HUES48 (cell line): ENCODE measurements around the gene LFNG.

Source experiments
- H3K27ac ChIP-seq: one replicate; pipeline ENCODE4 v1.7.0; 2013; ENCODE audit warnings: low read depth, low read length, inconsistent platforms
- H3K27me3 ChIP-seq: 2 replicates; pipeline ENCODE4 v1.6.1; 2013; ENCODE audit warnings: mild to moderate bottlenecking, low read length; ENCODE audit not compliant: control insufficient read depth, insufficient read depth
- H3K36me3 ChIP-seq: 2 replicates; pipeline ENCODE4 v1.6.1; 2013; ENCODE audit warnings: low read length; ENCODE audit not compliant: control insufficient read depth, insufficient read depth
- H3K4me1 ChIP-seq: 2 replicates; pipeline ENCODE4 v1.6.1; 2013; ENCODE audit warnings: mild to moderate bottlenecking, low read length; ENCODE audit not compliant: control insufficient read depth, insufficient read depth
- H3K4me3 ChIP-seq: 2 replicates; pipeline ENCODE4 v1.5.1; 2013; ENCODE audit warnings: mild to moderate bottlenecking, low read depth, low read length
- H3K9ac ChIP-seq: 2 replicates; pipeline ENCODE4 v1.6.1; 2013; ENCODE audit warnings: mild to moderate bottlenecking, low read depth, low read length, moderate library complexity
- H3K9me3 ChIP-seq: 2 replicates; pipeline ENCODE4 v1.6.1; 2013; ENCODE audit warnings: low read length; ENCODE audit not compliant: control insufficient read depth, insufficient read depth

LFNG gene

DNA sequence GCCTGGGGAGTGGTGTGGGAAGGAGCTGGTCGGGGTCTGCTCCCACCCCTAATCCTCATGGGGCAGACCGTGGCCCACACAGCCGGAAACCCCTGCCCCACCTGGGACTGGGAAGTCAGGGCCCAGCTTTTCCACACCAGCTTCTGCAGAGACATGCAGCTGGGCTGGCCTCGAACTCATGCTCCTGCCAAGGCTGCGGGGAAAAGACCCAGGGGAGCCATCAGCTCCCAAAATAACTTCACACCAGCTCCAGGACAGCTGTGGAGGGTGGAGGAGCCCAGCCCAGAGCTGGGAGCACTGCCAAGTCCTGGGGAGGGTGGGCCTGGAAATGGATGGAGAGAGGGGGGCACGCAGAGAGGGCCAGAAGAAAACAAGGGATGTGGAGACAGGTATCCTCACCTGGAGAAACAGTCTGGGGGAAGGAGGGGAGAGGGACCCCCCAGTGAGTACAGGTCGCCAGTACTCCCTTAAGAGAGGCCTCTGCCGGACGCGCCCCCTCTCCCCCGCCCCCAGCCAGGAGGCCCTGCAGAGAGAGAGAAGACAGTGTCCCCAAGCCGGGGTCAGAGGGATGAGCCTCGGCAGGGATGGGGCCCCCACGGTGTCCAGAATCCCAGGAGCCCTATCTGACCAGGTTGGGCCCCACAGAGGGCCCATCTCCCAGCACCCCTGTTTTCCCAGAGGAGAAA lies 31.8 kb upstream of the LFNG start:
- no peaks in the 10 kb centered on the region for H3K9me3 ChIP-seq
- H3K36me3 ChIP-seq = no peaks in the 10 kb centered on the region
- no peaks in the 10 kb centered on the region for H3K4me1 ChIP-seq
- H3K4me3 ChIP-seq = no peak overlapping the region
- H3K9ac ChIP-seq = no peak overlapping the region
- no peak overlapping the region for H3K27ac ChIP-seq
- H3K27me3 ChIP-seq = no peaks in the 10 kb centered on the region

- Histone ChIP-seq H3K9me3 (no peaks in the 10 kb centered on the region), H3K27me3 (no peaks in the 10 kb centered on the region), H3K36me3 (no peaks in the 10 kb centered on the region), H3K27ac (no peak overlapping the region), H3K9ac (no peak overlapping the region), H3K4me3 (no peak overlapping the region), H3K4me1 (no peaks in the 10 kb centered on the region)
Observed at GRCh38 chr7:2488272-2488645, 31.3 kb upstream of the LFNG start.

GRCh38 chr7:2488681-2489080 lies 30.9 kb upstream of the LFNG start:
- H3K9ac ChIP-seq = no peak overlapping the region
- H3K36me3 ChIP-seq = no peaks in the 10 kb centered on the region
- H3K27me3 ChIP-seq = no peaks in the 10 kb centered on the region
- no peak overlapping the region for H3K4me3 ChIP-seq
- no peak overlapping the region for H3K27ac ChIP-seq
- H3K4me1 ChIP-seq = no peaks in the 10 kb centered on the region
- no peaks in the 10 kb centered on the region for H3K9me3 ChIP-seq

DNA sequence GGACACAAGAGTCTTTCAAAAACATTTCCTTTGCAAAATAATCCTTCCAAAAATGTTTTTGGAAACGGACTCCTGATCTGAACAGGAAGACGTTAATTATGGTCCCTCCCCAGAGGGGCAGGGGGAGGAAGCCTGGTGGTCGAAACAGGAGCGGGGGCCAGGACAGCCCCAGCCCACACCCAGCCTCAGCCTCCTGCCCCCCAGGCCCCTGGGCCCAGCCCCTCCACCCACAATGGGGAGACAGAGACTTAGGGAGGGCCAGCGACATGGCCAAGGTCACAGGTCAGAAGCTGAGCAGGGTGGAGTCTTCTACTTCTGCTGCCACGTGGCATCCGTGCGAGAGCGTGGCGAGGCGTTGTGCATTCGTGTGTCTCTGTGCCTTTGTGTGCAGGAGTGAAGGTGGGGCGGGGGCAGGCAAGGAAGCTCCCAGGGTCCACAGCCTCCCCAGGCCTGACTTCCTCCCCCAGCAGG lies 29.4 kb upstream of the LFNG start:
- Histone ChIP-seq H3K27me3 (no peaks in the 10 kb centered on the region), H3K9me3 (no peaks in the 10 kb centered on the region), H3K4me3 (no peak overlapping the region), H3K9ac (no peak overlapping the region), H3K4me1 (no peaks in the 10 kb centered on the region), H3K27ac (no peak overlapping the region), H3K36me3 (no peaks in the 10 kb centered on the region)

DNA sequence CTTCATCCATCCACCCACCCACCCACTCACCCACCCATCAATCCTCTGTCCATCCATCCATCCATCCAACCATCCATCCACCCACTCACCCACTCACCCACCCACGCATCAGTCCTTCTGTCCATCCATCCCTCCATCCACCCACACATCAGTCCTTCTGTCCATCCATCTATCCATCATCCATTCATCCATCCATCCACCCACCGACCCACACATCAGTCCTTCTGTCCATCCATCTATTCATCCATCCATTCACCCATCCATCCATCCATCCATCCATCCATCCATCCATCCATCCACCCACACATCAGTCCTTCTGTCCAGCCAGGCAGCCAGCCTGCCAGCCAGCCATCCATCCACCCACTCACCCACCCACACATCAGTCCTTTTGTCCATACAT lies 27.5 kb upstream of the LFNG start:
- H3K9ac ChIP-seq = no peak overlapping the region
- H3K36me3 ChIP-seq = no peaks in the 10 kb centered on the region
- H3K4me3 ChIP-seq = no peak overlapping the region
- H3K27me3 ChIP-seq = no peaks in the 10 kb centered on the region
- H3K27ac ChIP-seq = no peak overlapping the region
- H3K4me1 ChIP-seq = peaks cover 3% of the 10 kb centered on the region; the same call in 1 of the 2 replicates
- no peaks in the 10 kb centered on the region for H3K9me3 ChIP-seq

DNA sequence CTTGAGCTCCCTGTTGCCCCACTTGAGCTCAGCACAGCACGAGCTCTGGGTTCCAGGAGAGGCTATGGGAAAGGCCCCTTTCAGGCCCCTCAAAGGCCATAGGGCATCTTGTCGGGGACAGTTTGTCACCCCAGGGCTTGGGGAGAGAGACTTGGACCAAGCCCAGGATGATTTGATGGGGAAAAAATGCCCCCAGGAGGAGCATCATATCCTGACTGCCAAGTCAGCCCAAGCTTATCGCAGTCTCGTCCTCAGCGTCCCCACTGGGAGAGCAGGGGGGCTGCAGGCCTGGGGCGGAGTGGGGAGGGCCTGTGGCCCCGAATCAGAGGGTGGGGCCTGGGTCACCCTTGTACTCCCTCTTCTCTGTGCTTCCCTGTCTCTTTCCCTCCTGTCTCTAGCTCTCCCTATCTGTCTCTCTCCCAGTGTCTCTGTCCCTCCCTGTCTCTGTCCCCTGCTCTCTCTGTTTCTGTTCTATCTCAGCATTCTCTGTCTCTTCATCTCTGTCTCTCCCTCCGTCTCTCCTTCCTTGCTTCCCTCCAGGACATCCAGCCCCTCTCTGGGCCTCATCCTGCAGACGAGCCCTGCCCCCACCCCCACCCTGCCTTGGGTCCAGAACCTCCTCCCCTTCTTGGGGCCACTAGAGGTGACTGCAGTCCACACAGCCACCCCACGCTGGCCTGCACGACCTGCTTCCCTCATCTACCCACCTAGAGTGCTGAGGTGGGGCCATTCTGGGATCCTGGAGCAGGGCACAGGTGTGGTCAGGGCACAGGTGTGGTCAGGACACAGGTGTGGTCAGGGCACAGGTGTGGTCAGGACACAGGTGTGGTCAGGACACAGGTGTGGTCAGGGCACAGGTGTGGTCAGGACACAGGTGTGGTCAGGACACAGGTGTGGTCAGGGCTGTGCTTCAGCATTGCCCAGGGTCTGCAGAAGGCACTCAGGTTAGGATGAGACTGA lies 26.1 kb upstream of the LFNG start:
- no peaks in the 10 kb centered on the region for H3K9me3 ChIP-seq
- H3K27me3 ChIP-seq = no peaks in the 10 kb centered on the region

DNA sequence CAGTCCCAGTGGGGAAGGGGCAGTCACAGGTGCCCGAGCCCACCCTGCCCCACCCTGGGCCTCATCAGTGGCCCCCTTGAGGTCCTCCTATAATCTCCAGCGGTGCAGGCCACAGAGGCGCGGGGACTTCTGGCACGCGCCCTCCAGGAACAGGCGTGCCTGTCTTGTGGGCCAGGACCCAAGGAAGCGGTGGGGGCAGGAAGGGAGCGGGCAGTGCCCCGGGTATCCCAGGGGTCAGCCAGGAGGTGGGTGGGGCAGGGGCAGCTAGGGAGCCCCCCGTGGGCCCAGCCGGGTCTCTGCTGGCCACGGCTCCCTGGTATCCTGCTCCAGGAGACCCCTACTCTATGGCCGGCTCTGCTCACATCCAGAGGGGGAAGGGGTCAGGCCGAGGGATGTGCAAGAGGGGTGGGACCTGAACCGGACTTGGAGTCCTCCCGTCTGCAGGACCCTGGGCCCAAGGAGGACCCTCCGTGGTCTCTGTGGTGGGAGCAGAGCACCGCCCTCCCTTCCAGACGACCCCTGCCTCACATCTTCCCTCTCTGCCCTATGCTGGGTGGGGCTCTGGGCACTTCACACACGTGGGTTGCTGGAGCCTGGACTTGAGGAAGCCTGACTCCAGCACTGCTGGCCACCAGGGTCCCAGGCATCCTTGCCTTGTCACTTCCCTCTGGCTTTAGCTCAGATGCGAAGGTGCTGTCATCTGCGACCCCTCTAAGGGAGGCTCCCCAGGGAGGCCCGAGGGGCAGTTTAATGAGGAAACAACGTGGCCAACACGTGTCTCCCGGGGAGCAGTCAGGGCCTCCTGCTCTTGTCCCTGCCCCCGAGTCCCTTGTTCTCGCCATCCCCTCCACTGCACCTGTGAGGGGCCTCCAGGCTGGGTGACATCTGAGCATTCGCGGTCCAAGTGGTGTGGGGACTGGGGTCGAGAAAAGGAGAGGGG lies 25.1 kb upstream of the LFNG start:
- H3K36me3 ChIP-seq = no peaks in the 10 kb centered on the region
- H3K27ac ChIP-seq = no peak overlapping the region
- no peak overlapping the region for H3K9ac ChIP-seq
- H3K9me3 ChIP-seq = no peaks in the 10 kb centered on the region
- H3K4me3 ChIP-seq = no peak overlapping the region
- peaks cover 20% of the 10 kb centered on the region for H3K4me1 ChIP-seq
- H3K27me3 ChIP-seq = no peaks in the 10 kb centered on the region

More for the DNA sequence above, 26.1 kb upstream of the LFNG start:
- Histone ChIP-seq H3K9ac (no peak overlapping the region), H3K4me1 (peaks cover 10% of the 10 kb centered on the region; the same call in 1 of the 2 replicates), H3K4me3 (no peak overlapping the region), H3K36me3 (no peaks in the 10 kb centered on the region), H3K27ac (no peak overlapping the region)

DNA sequence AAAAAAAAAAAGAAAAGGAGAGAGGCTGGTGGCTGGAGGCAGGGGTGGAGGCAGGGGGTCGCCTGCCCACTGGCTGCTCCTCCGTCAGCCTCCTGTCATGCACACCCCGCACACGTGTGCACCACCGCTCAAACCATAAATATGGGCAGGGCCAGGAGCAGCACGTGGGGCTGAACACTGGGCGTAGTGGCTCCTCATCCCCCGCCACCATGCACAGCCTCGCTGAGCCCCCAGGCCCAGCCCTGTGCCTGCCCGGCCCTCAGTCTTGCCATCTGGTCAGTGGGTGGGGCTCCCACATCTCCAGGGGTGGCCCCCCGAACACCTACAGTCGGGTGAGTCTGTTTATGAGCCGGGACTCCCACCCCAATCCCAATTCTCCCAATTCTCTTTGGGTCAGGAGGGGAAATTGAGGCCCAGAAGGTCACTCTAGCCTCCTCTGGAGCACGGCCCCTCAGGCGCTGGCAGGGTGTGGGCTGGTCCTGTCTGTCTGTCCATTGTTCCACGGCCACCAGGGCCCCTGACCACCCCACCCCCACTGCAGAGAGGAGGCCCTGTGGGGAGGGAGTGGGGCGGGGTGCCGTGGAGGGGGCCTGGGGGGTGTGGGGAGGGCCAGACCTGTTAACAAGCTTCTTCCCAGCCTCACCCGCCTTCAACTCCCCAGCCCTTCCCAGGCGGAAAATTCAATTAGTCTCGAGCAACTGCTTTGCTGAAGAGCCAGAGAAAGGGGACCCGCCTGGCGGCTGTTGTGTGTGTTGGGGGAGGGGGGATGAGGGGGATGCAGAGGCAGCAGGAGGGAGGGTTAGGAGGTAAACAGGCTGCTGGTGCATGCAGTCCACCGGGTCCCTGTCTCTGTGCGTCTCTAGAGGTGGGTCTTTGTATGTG lies 23.9 kb upstream of the LFNG start:
- no peak overlapping the region for H3K9ac ChIP-seq
- no peaks in the 10 kb centered on the region for H3K9me3 ChIP-seq
- H3K27ac ChIP-seq = peak overlapping the region; percentile 66
- H3K27me3 ChIP-seq = no peaks in the 10 kb centered on the region
- no peaks in the 10 kb centered on the region for H3K36me3 ChIP-seq
- no peak overlapping the region for H3K4me3 ChIP-seq
- peaks cover 25% of the 10 kb centered on the region for H3K4me1 ChIP-seq

DNA sequence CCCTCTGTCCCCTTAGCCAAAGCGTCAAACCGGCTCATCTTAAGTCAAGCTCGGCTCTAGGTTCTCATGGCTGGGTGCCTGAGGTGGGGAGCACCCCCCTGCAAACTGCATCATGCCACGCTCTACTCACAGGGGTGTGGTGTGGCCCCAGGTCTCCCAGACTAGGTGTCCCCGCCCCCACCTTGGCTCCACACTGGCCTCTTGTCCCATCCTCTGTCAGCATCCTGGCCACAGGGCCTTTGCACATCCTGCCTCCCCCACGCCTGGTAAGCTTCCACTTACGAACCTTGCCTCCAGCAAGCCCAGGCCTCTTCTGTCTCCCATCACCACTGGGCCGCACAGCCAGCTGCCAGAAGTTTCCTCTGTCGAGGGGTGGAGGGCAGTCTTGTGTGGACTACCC lies 23.2 kb upstream of the LFNG start:
- no peak overlapping the region for H3K4me3 ChIP-seq
- H3K9me3 ChIP-seq = no peaks in the 10 kb centered on the region
- no peaks in the 10 kb centered on the region for H3K36me3 ChIP-seq
- H3K4me1 ChIP-seq = peaks cover 28% of the 10 kb centered on the region
- H3K9ac ChIP-seq = no peak overlapping the region
- H3K27me3 ChIP-seq = no peaks in the 10 kb centered on the region
- H3K27ac ChIP-seq = peak overlapping the region; percentile 66

DNA sequence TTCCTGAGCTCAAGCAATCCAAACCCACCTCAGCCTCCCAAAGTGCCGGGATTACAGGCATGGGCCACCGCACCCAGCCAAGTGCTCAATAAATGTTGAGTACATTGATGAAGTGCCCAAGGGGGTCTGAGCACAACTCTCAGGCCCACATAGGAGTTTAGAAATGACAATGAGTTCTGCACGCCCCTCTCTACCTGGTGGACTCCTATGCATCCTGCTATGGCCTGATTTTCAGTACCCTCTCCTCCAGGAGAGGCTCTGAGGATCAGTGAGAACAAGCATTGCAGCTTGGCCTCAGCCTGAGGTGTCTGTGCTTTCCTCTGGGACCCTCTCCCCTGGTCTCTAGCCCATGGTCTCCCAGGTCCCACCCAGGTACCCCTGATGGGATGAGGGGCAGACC lies 22.5 kb upstream of the LFNG start:
- Histone ChIP-seq H3K9me3 (no peaks in the 10 kb centered on the region), H3K9ac (0 out of 2 replicates have a peak overlapping the region, but pooled peaks have one; percentile 25), H3K4me3 (no peak overlapping the region), H3K4me1 (peaks cover 28% of the 10 kb centered on the region), H3K27ac (peak overlapping the region; percentile 22), H3K36me3 (no peaks in the 10 kb centered on the region), H3K27me3 (no peaks in the 10 kb centered on the region)
